OCI-LY7 (cell line): ENCODE measurements around the gene MFGE8.

Source experiments
- CTCF ChIP-seq: fragments of 200-600 bp; sonication (generic); conservative IDR thresholded peaks from 2 replicates; pipeline ENCODE4 v1.5.1; 2014; ENCODE audit warnings: mild to moderate bottlenecking, antibody characterized with exemption, low read length, moderate library complexity, mixed read lengths
- EZH2phosphoT487 ChIP-seq: fragments of 200-600 bp; sonication (generic); IDR thresholded peaks from 2 replicates; pipeline ENCODE4 v1.6.1; 2018; ENCODE audit warnings: low read depth, borderline replicate concordance, mild to moderate bottlenecking, mixed run types, antibody characterized with exemption, low read length, moderate library complexity, mixed read lengths

- no peak for TF ChIP-seq CTCF
- TF ChIP-seq EZH2phosphoT487: no peak
These were observed 53.6 kb downstream of the MFGE8 start for GRCh38 chr15:88859550-88859949.
